Activated naive CD8-positive, alpha-beta T cell treated with anti-CD3 and anti-CD28 coated beads for 36 hours (primary cell): ENCODE results near the gene SORBS2. TPM values are rescaled to one million over a fixed set of nuclear protein-coding genes. Genes with fewer than 3 reads are reported as not detected.

Source experiments
- DNase-seq: peaks from one replicate; pipeline ENCODE4 v3.0.0; 2021
- H3K27ac Mint-ChIP-seq: one replicate; pipeline ENCODE4 v1.8.0; 2022; ENCODE audit warnings: mild to moderate bottlenecking, moderate library complexity, mixed read lengths
- H3K27me3 Mint-ChIP-seq: one replicate; pipeline ENCODE4 v1.8.0; 2022; ENCODE audit warnings: mild to moderate bottlenecking, mixed read lengths
- H3K36me3 Mint-ChIP-seq: one replicate; pipeline ENCODE4 v1.8.0; 2021; ENCODE audit warnings: mild to moderate bottlenecking, mixed read lengths
- H3K4me1 Mint-ChIP-seq: one replicate; pipeline ENCODE4 v1.8.0; 2021; ENCODE audit warnings: mixed read lengths
- H3K4me3 Mint-ChIP-seq: one replicate; pipeline ENCODE4 v1.8.0; 2022; ENCODE audit warnings: mild to moderate bottlenecking, moderate library complexity, mixed read lengths
- H3K9me3 Mint-ChIP-seq: one replicate; pipeline ENCODE4 v1.8.0; 2022; ENCODE audit warnings: mixed read lengths
- total RNA-seq, 2 experiments: library from RNA; stranded (reverse); gene quantifications; one replicate each; pipeline ENCODE4 v1.2.3, GENCODE V29; 2021

Gene SORBS2
- total RNA-seq, 2 experiments from 2014 or later, result not detected

- no peak for DNase-seq
- H3K9me3 Mint-ChIP-seq, result no peaks in the 10 kb centered on the region
- H3K4me3 Mint-ChIP-seq, result no peak overlapping the region
- no peak overlapping the region for H3K27ac Mint-ChIP-seq
- peaks cover 4% of the 10 kb centered on the region for H3K27me3 Mint-ChIP-seq
- H3K36me3 Mint-ChIP-seq, result no peaks in the 10 kb centered on the region
- no peaks in the 10 kb centered on the region for H3K4me1 Mint-ChIP-seq
These were observed 149.8 kb downstream of the SORBS2 start for GRCh38 chr4:185662030-185662778.

GRCh38 chr4:185660340-185660739 is 151.7 kb downstream of the SORBS2 start:
- Mint-ChIP-seq H3K36me3 (no peaks in the 10 kb centered on the region), H3K27me3 (no peaks in the 10 kb centered on the region), H3K9me3 (no peaks in the 10 kb centered on the region), H3K4me1 (no peaks in the 10 kb centered on the region), H3K27ac (no peak overlapping the region), H3K4me3 (no peak overlapping the region)
- DNase-seq, result no peak

DNA sequence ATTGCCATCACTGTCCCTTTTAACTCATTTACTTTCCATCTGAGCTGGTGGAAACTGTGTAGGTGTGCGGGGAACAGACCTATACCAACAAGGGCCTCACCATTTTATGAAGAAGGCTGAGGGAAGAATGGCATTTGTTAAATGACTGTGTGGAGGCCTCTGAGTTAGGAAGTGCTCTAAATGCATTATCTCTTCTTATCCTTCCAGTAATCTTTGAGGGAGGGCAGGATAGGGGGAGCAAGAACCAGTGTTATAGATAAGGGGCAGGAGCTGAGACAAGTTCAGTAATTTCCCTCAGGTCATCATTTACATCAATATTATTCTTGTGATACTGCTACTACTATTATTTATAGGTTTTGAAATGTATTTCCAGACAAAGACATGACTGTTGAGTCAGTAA is 154.3 kb downstream of the SORBS2 start:
- no peak for DNase-seq
- no peaks in the 10 kb centered on the region for H3K36me3 Mint-ChIP-seq
- H3K27ac Mint-ChIP-seq, result no peak overlapping the region
- H3K9me3 Mint-ChIP-seq, result no peaks in the 10 kb centered on the region
- no peaks in the 10 kb centered on the region for H3K4me1 Mint-ChIP-seq
- no peaks in the 10 kb centered on the region for H3K27me3 Mint-ChIP-seq
- no peak overlapping the region for H3K4me3 Mint-ChIP-seq

DNA sequence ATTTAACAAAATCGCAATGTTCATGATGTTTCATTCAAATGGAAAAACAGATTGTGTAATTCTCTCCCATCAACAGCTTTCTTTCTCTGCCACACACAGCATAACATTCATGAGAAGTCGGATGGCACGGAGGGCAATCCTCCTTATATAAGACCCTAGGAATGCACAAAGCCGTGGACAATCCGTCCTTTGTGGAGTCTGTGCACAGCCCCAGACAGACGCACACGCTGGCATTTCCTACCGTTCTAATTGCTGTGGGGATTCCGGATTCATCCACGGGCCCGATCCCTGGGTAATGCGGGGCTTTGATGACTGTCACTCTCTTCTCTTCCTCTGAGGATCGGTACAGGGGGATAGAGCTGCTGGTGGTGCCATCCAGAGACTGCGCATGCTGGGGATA is 154.8 kb downstream of the SORBS2 start:
- Mint-ChIP-seq H3K27ac (no peak overlapping the region), H3K4me3 (no peak overlapping the region), H3K9me3 (no peaks in the 10 kb centered on the region), H3K27me3 (no peaks in the 10 kb centered on the region), H3K36me3 (no peaks in the 10 kb centered on the region), H3K4me1 (no peaks in the 10 kb centered on the region)
- no peak for DNase-seq

- no peaks in the 10 kb centered on the region for H3K27me3 Mint-ChIP-seq
- no peaks in the 10 kb centered on the region for H3K9me3 Mint-ChIP-seq
- no peaks in the 10 kb centered on the region for H3K4me1 Mint-ChIP-seq
- H3K27ac Mint-ChIP-seq, result no peak overlapping the region
- DNase-seq, result no peak
- no peaks in the 10 kb centered on the region for H3K36me3 Mint-ChIP-seq
- H3K4me3 Mint-ChIP-seq, result no peak overlapping the region
These were observed 155.5 kb downstream of the SORBS2 start for GRCh38 chr4:185656467-185656931.

- no peak overlapping the region for H3K4me3 Mint-ChIP-seq
- no peaks in the 10 kb centered on the region for H3K4me1 Mint-ChIP-seq
- H3K36me3 Mint-ChIP-seq, result no peaks in the 10 kb centered on the region
- H3K27ac Mint-ChIP-seq, result no peak overlapping the region
- peaks cover 5% of the 10 kb centered on the region for H3K27me3 Mint-ChIP-seq
- no peak for DNase-seq
- H3K9me3 Mint-ChIP-seq, result no peaks in the 10 kb centered on the region
These were observed 156.9 kb downstream of the SORBS2 start for GRCh38 chr4:185654965-185655554.

DNA sequence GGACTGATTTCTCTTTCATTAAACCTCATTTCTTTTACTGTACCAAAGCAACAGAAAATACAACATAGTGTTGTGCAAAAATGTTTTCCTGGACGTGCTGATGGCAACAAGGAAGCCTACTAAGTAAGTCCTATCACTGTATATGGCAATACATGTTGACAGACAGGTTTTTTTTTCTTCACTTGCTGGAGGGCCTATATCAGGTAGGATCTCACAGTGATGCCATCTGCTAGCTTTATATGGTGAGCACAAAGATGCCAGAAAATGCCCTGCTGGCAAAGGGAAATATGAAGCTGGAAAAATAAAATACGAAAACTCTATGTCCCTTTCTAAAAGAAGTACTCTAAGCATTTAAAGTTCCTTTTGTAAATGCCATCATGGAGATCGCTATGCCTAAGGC is 157.7 kb downstream of the SORBS2 start:
- Mint-ChIP-seq H3K27me3 (peaks cover 5% of the 10 kb centered on the region), H3K36me3 (no peaks in the 10 kb centered on the region), H3K9me3 (no peaks in the 10 kb centered on the region), H3K27ac (no peak overlapping the region), H3K4me3 (no peak overlapping the region), H3K4me1 (no peaks in the 10 kb centered on the region)
- DNase-seq, result no peak

DNA sequence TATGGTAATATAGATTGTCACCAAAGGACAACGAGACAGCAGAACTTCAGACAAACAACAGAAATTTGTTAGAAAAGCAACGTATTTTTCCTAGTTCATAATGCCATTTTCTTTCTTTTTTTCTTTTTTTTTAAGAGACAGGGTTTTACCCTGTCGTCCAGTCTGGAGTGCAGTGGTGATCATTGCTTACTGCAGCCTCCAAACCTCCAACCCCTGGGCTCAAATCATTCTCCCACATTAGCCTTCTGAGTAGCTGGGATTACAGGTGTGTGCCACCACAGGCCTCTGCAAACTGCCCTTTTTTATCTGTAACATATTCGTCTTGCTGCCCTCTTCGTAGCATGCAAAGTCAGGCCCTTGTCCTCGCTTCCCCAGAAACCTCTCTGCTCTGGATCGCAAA is 160.1 kb downstream of the SORBS2 start:
- Mint-ChIP-seq H3K27me3 (peaks cover 8% of the 10 kb centered on the region), H3K27ac (no peak overlapping the region), H3K4me1 (no peaks in the 10 kb centered on the region), H3K36me3 (no peaks in the 10 kb centered on the region), H3K9me3 (no peaks in the 10 kb centered on the region), H3K4me3 (no peak overlapping the region)
- no peak for DNase-seq

GRCh38 chr4:185651137-185651677 is 160.8 kb downstream of the SORBS2 start:
- DNase-seq, result no peak
- Mint-ChIP-seq H3K27ac (no peak overlapping the region), H3K36me3 (no peaks in the 10 kb centered on the region), H3K4me1 (no peaks in the 10 kb centered on the region), H3K4me3 (no peak overlapping the region), H3K9me3 (no peaks in the 10 kb centered on the region), H3K27me3 (peaks cover 9% of the 10 kb centered on the region)

DNA sequence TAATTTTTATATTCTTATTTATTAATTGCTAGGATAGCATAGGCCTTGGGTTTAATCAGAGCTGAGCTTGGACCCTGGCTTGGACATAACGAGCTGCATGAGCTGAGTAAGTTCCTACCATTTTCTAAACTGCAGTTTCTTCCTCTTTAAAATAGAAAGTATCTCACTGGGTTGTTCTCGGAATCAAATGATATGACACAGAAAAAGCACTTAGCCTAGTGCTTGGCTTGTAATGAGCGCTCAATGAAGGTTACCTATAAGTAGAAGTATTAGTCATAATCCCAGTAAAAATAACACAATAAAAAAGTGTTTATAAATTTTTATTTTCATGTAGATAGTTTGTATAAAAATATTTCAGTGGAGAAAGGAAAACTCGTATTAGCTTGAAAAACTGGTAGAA is 163.4 kb downstream of the SORBS2 start:
- no peaks in the 10 kb centered on the region for H3K4me1 Mint-ChIP-seq
- H3K27me3 Mint-ChIP-seq, result peaks cover 15% of the 10 kb centered on the region
- no peak overlapping the region for H3K4me3 Mint-ChIP-seq

DNA sequence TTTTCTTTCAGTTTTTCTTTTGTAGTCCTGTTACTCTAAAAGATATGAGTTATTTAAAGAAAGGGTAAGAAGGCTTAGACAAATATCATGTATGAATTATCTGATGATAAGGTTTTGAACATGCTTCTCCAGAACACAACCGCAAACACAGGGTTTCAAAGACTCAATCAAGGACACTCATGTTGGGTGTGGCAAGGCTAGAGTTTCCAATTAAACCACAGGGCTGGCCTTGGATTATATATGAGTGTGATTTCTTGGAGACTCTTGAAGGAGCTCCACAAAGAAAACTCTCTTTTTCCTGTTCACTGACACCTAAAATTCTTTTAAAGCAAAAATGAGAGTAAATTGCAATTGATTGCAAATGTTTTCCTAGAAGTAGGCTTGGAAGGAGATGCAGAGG is 166.6 kb downstream of the SORBS2 start:
- no peaks in the 10 kb centered on the region for H3K9me3 Mint-ChIP-seq
- no peak for DNase-seq
- H3K4me1 Mint-ChIP-seq, result no peaks in the 10 kb centered on the region
- no peak overlapping the region for H3K27ac Mint-ChIP-seq
- H3K36me3 Mint-ChIP-seq, result no peaks in the 10 kb centered on the region
- H3K27me3 Mint-ChIP-seq, result peaks cover 24% of the 10 kb centered on the region
- H3K4me3 Mint-ChIP-seq, result no peak overlapping the region

More for the DNA sequence above, 163.4 kb downstream of the SORBS2 start:
- Mint-ChIP-seq H3K36me3 (no peaks in the 10 kb centered on the region), H3K9me3 (no peaks in the 10 kb centered on the region), H3K27ac (no peak overlapping the region)
- DNase-seq, result no peak

DNA sequence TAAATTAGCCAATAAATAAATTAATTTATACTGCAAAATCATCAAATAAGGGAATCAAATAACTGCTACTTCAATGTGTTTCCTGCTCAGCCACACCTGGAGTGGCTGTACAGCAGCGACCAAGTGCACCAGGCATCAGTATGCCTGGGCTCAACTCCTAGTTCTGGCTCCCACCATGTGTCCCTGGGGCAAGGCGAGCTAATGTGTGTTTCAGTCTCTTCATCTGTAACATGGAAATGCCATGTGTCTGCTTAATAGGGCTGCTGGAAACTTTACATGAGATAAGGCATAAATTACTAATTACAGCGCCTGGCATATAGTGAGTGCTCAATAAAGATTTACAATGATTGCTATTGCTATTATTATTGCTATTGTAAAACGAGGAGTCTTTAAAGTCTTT is 167.6 kb downstream of the SORBS2 start:
- no peak overlapping the region for H3K27ac Mint-ChIP-seq
- H3K9me3 Mint-ChIP-seq, result no peaks in the 10 kb centered on the region
- H3K4me1 Mint-ChIP-seq, result no peaks in the 10 kb centered on the region
- H3K4me3 Mint-ChIP-seq, result no peak overlapping the region
- DNase-seq, result no peak
- no peaks in the 10 kb centered on the region for H3K36me3 Mint-ChIP-seq
- peaks cover 29% of the 10 kb centered on the region for H3K27me3 Mint-ChIP-seq

DNA sequence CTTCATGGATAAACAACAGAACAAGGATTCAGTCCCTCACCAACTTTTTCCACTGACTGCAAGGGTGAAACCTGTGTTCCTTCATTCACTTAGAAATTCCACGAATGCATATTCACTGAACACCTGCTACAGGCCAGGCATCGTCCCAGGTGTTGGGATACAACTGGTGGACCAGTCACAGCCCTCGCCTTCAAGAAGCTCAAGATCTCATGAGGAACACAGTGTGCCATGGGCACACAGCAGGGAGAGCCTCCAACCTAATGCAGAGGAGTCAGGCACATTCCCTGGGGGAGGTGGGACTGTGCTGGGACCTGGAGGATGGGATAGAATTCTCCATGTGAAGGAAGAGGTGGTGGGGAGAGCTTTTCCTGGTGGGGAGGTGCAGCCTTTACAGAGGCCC is 169.1 kb downstream of the SORBS2 start:
- peaks cover 43% of the 10 kb centered on the region for H3K27me3 Mint-ChIP-seq
- peaks cover 1% of the 10 kb centered on the region for H3K4me1 Mint-ChIP-seq
- no peak overlapping the region for H3K4me3 Mint-ChIP-seq
- no peaks in the 10 kb centered on the region for H3K9me3 Mint-ChIP-seq
- H3K36me3 Mint-ChIP-seq, result no peaks in the 10 kb centered on the region
- DNase-seq, result no peak
- no peak overlapping the region for H3K27ac Mint-ChIP-seq

DNA sequence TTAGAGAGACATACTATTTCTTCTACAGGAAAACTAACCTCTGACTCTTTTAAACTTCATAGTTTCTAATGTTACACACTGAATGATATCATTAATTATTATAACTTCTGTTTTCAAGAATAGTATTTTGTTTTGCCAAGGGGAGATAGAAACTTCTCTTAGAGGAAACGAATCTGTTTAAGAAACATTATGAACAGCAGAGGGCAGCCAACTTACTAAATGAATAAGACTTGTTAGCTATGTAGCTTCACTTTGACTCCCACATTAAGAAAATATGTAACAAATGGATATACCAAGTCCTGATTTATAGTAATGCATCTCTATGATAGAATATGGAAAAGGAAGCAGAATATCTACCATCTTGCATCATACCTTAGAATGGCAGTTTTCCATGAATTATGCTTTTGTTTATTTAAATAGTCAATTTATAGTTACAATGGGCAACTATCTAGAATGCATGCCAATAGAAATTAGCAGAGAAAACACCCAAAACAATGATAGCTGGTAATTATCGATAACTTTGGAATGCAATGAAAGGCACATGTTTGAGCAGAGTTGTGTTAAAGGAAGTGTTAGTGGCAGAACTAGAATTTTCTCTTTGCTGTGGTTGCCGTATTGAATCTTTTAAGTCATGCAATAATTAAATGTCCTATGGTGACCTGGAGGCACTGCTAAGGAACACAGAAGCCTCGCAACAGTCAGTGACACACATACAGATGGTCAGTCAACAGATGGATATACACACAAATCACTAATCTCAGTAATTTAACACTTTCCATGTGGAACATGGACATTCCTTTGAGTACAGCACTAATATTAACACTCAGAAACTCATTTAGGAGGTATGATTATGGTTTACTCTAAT is 171.0 kb downstream of the SORBS2 start:
- Mint-ChIP-seq H3K4me1 (peaks cover 1% of the 10 kb centered on the region), H3K27ac (no peak overlapping the region), H3K4me3 (no peak overlapping the region), H3K9me3 (no peaks in the 10 kb centered on the region), H3K27me3 (peaks cover 52% of the 10 kb centered on the region), H3K36me3 (no peaks in the 10 kb centered on the region)
- no peak for DNase-seq
